GM12878 (cell line): ENCODE results near the gene PPP2R1B. TPM values are rescaled to one million over a fixed set of nuclear protein-coding genes. Genes with fewer than 3 reads are reported as not detected.

Source experiments
- ATAC-seq: fragments of 200-7000 bp; cut with Tn5 transposase; 3 replicates; pipeline ENCODE4 v1.9.1; 2020; ENCODE audit warnings: mild to moderate bottlenecking, moderate library complexity
- BruUV-seq: library from RNA; stranded (reverse); fragments of 400-500 nt; replicated peaks from 2 replicates; lab custom pipeline; 2021; lab: Mats Ljungman, UMichigan
- CTCF ChIA-PET: fragments of 300-600 bp; sonication (Branson Sonifier 250); formaldehyde crosslinking; extraction: SDS; loops from one replicate; lab custom pipeline; 2021; ENCODE audit warnings: inconsistent platforms; lab: Yijun Ruan, JAX
- POLR2A ChIA-PET: fragments of 350-600 bp; formaldehyde crosslinking; extraction: SDS; loops from one replicate; lab custom pipeline; 2021; ENCODE audit warnings: inconsistent platforms; lab: Charles Lee
- RAD21 ChIA-PET: fragments of 300-600 bp; sonication (Branson Sonifier 250); formaldehyde crosslinking; loops from one replicate; lab custom pipeline; 2023; ENCODE audit warnings: antibody characterized with exemption; ENCODE audit not compliant: unreplicated experiment; lab: Charles Lee
- SMC1A ChIA-PET: fragments of 300-600 bp; sonication (Branson Sonifier 250); formaldehyde crosslinking; loops from one replicate; lab custom pipeline; 2023; ENCODE audit not compliant: unreplicated experiment, uncharacterized antibody; lab: Charles Lee
- DNase-seq: peaks from one replicate; pipeline ENCODE4 v3.0.0-alpha.2; 2011; ENCODE audit warnings: low read depth, low spot score
- FAIRE-seq: peaks from 3 replicates; lab custom pipeline; 2011; peaks lifted over from hg19 to GRCh38; lab: Jason Lieb, UNC
- H2AFZ ChIP-seq: 2 replicates; pipeline ENCODE4 v1.6.0; 2011; ENCODE audit warnings: low read depth, low read length, control low read depth; ENCODE audit not compliant: control insufficient read depth
- H3K27ac ChIP-seq: 2 replicates; pipeline ENCODE4 v1.5.1; 2011; ENCODE audit warnings: control low read depth; ENCODE audit not compliant: control insufficient read depth, insufficient read depth
- H3K27me3 ChIP-seq, 2 experiments: replicated peaks in 1 of 2; 2 replicates each; pipeline versions ENCODE4 v1.6.0 to v1.6.1; 2011; ENCODE audit warnings: low read length in 1 of 2; ENCODE audit not compliant: control insufficient read depth in 2 of 2, insufficient read depth in 2 of 2
- H3K36me3 ChIP-seq, 2 experiments: 2 replicates each; pipeline ENCODE4 v1.5.1; 2011; ENCODE audit warnings: low read length in 1 of 2; ENCODE audit not compliant: control insufficient read depth in 2 of 2, insufficient read depth in 2 of 2
- H3K4me1 ChIP-seq: 2 replicates; pipeline ENCODE4 v1.6.1; 2011; ENCODE audit warnings: mild to moderate bottlenecking, low read length, moderate library complexity, mixed read lengths; ENCODE audit not compliant: control insufficient read depth, insufficient read depth
- H3K4me2 ChIP-seq: 2 replicates; pipeline ENCODE4 v1.6.0; 2011; ENCODE audit warnings: control low read depth; ENCODE audit not compliant: control insufficient read depth, insufficient read depth
- H3K4me3 ChIP-seq: fragments of 200-600 bp; sonication (generic); 2 replicates; pipeline ENCODE4 v1.5.1; 2016
- H3K79me2 ChIP-seq: 2 replicates; pipeline ENCODE4 v1.6.0; 2011; ENCODE audit warnings: low read length; ENCODE audit not compliant: control insufficient read depth, insufficient read depth
- H3K9ac ChIP-seq: 2 replicates; pipeline ENCODE4 v1.8.0; 2011; ENCODE audit warnings: low read length, control low read depth, mixed read lengths; ENCODE audit not compliant: control insufficient read depth, insufficient read depth
- H3K9me3 ChIP-seq: replicated peaks from 3 replicates; pipeline ENCODE4 v1.5.1; 2011; ENCODE audit warnings: mild to moderate bottlenecking, low read length; ENCODE audit not compliant: control insufficient read depth, insufficient read depth
- H4K20me1 ChIP-seq: 2 replicates; pipeline ENCODE4 v1.6.0; 2011; ENCODE audit not compliant: control insufficient read depth, insufficient read depth
- ATF7 ChIP-seq: fragments of 450-650 bp; IDR thresholded peaks from 2 replicates; pipeline ENCODE4 v1.6.1; 2016; ENCODE audit warnings: low read depth, mild to moderate bottlenecking
- EZH2 ChIP-seq: IDR thresholded peaks from 2 replicates; pipeline ENCODE4 v1.6.1; 2012; ENCODE audit warnings: low read depth, mild to moderate bottlenecking, control low read depth, inconsistent platforms, low read length, borderline replicate concordance; ENCODE audit not compliant: control insufficient read depth
- FOXK2 ChIP-seq: fragments of 450-650 bp; IDR thresholded peaks from 2 replicates; pipeline ENCODE4 v1.6.1; 2017; ENCODE audit warnings: mild to moderate bottlenecking, moderate library complexity
- JUNB ChIP-seq: IDR thresholded peaks from 2 replicates; pipeline ENCODE4 v1.6.1; 2016; ENCODE audit warnings: antibody characterized with exemption, mild to moderate bottlenecking
- KDM1A ChIP-seq: fragments of 200-600 bp; sonication (generic); IDR thresholded peaks from 2 replicates; pipeline ENCODE4 v1.6.1; 2016; ENCODE audit warnings: borderline replicate concordance
- NFXL1 ChIP-seq: fragments of 450-650 bp; IDR thresholded peaks from 2 replicates; pipeline ENCODE4 v1.6.1; 2017; ENCODE audit warnings: antibody characterized with exemption, mild to moderate bottlenecking, borderline replicate concordance
- NFYA ChIP-seq: IDR thresholded peaks from 2 replicates; pipeline ENCODE4 v1.6.1; 2011; ENCODE audit warnings: low read depth, mild to moderate bottlenecking, low read length, improper control_type of control experiment, borderline replicate concordance
- RCOR1 ChIP-seq: conservative IDR thresholded peaks from 2 replicates; pipeline ENCODE4 v1.6.1; 2012; ENCODE audit warnings: low read depth, low read length, improper control_type of control experiment
- ZNF622 ChIP-seq: fragments of 450-650 bp; IDR thresholded peaks from 2 replicates; pipeline ENCODE4 v1.6.1; 2017; ENCODE audit warnings: mild to moderate bottlenecking, inconsistent platforms
- WGBS: methylation state at CpG from one replicate; pipeline ENCODE4 v1.1.6; 2016; ENCODE audit warnings: low lambda C conversion rate; ENCODE audit not compliant: insufficient replicate concordance, insufficient coverage; ENCODE audit errors: missing lambda C conversion rate; 5-methylcytosine and 5-hydroxymethylcytosine counted together
- in situ Hi-C: fragments of 300-500 bp; cut with MboI; formaldehyde crosslinking; loops from 9 replicates; pipeline ENCODE4 v1.14.3; 2018; ENCODE audit warnings: mixed read lengths
- intact Hi-C: fragments of 100-400 bp; cut with micrococcal nuclease; formaldehyde crosslinking; loops from one replicate; pipeline ENCODE4 v1.14.2; 2022; ENCODE audit not compliant: unreplicated experiment
- polyA plus RNA-seq, 11 experiments: library from polyadenylated mRNA; depleted of rRNA in 4 of 11; unstranded in 6 of 11; stranded (reverse) in 5 of 11; fragments of >200 nt; fragmentation: Nextera tagmentation in 4 of 11; fragmentation: Illumina TruSeq in 1 of 11; extraction: Ambion mirVana in 4 of 11; extraction: Trizol in 1 of 11; gene quantifications; 1 replicate in 1 of 11; 2 replicates in 10 of 11; pipeline versions ENCODE4 v1.2.1 to v1.2.3, GENCODE V29; 2011 to 2016; ENCODE audit warnings: inconsistent platforms in 2 of 11, missing spikeins in 2 of 11, low read depth in 1 of 11
- total RNA-seq, 4 experiments: library from RNA; depleted of rRNA in 3 of 4; stranded (reverse); fragments of >200 nt in 3 of 4; fragmentation: Illumina TruSeq in 1 of 4; extraction: Trizol in 1 of 4; gene quantifications; 2 replicates each; pipeline versions ENCODE4 v1.2.1 to v1.2.3, GENCODE V29; 2013 to 2021
- TF ChIP-seq, protein P1 (sequence below): IDR thresholded peaks from 2 replicates; pipeline ENCODE4 v1.6.1; 2011; ENCODE audit warnings: low read depth, mild to moderate bottlenecking, low read length, moderate library complexity, borderline replicate concordance; ENCODE audit errors: extremely low read depth
- TF ChIP-seq, protein P2 (sequence below): fragments of 150-350 bp; IDR thresholded peaks from 2 replicates; pipeline ENCODE4 v1.6.1; 2016; ENCODE audit warnings: low read depth, low read length
- TF ChIP-seq, protein P3 (sequence below): IDR thresholded peaks from 2 replicates; pipeline ENCODE4 v1.6.1; 2012; ENCODE audit warnings: low read depth, low read length, improper control_type of control experiment
- TF ChIP-seq, protein P4 (sequence below): fragments of 450-650 bp; IDR thresholded peaks from 2 replicates; pipeline ENCODE4 v1.6.1; 2017; ENCODE audit warnings: mild to moderate bottlenecking, moderate library complexity

PPP2R1B gene
- total and polyA plus RNA-seq, 10 of the 15 experiments (the other 5 are each of a cell fraction or from before 2014, with no cell fraction given) = 26.6 to 68.2 (median 35.7) TPM

DNA sequence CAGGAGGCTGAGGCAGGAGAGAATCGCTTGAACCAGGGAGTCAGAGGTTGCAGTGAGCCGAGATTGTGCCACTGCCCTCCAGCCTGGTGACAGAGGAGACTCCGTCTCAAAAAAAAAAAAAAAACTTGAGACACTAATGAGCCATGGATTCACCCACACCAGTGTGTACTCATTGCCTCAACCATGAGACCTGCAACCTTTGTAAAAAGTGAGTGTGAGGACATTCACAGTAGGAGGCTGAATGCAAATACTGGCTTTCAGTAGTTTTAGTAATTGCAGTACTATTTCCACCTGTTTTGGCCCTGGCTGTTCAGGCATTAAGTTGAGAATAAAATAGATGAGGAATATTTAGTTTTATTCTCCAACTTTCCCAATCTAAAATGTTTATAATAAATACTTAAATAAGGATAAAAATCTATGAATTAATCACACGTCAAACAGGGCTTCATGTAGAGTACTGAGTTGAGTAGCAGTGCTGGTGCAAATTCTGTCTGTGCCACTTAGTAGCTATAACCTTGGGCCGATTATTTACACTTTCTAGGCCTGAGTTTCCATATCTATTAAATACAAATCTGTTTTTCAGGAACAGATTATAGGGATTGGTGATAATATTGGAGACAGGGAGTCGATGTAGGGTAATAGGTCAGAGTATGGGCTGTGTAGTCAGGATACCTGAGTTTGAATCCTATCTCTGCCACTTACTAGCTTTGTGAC, 72.8 kb downstream of the PPP2R1B start (continued):
- no peak for TF ChIP-seq FOXK2

DNA sequence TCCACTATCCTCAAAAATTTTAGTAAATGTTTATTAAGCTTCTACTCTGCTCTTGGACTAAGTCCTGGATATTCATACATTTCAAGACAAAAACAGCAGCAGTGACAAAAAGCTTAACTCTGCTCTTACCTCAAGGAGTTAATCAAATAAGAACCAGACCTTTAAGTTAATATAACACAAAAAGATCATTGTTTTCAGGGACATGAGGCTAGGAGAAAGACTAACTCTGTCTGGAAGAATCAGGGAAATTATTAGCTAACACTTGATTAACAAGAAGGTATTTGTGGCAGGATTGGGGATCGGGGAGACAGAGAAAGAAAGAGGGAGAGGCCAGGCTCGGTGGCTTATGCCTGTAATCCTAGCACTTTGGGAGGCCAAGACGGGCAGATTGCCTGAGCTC, 74.4 kb downstream of the PPP2R1B start:
- WGBS = 100% methylated on average over 3 of the region's 3 CpGs
- RAD21 ChIA-PET = interaction anchor here (0.6 kb wide), 2 partner anchors 82 to 123 kb away, joined by 3 read pairs; no protein-coding TSS in a partner anchor
- no peaks in the 10 kb centered on the region for H3K9me3 ChIP-seq
- no peaks in the 10 kb centered on the region for H3K27me3 ChIP-seq
- H3K4me2 ChIP-seq = no peak overlapping the region
- BruUV-seq = no TSS peak
- no peak overlapping the region for H3K27ac ChIP-seq
- in situ Hi-C loops (no loop called here), intact Hi-C loops (no loop called here)
- no peaks in the 10 kb centered on the region for H4K20me1 ChIP-seq
- H3K4me3 ChIP-seq = no peak overlapping the region
- DNase-seq (no peak), ATAC-seq (no peak), FAIRE-seq (no peak)
- peaks cover 5% of the 10 kb centered on the region; the same call in 1 of the 2 replicates for H3K4me1 ChIP-seq
- POLR2A ChIA-PET = no interaction called here
- no peaks in the 10 kb centered on the region for H3K79me2 ChIP-seq
- peaks cover 0 to 5% of the 10 kb centered on the region in 2 experiments; a peak in 3 of 4 replicates for H3K36me3 ChIP-seq
- SMC1A ChIA-PET = interaction anchor here (0.9 kb wide), 1 partner anchor 30 kb away, joined by 3 read pairs; no protein-coding TSS in a partner anchor
- no peak overlapping the region for H3K9ac ChIP-seq
- H2AFZ ChIP-seq = no peak overlapping the region
- CTCF ChIA-PET = interaction anchor here (1.2 kb wide), 1 partner anchor 85 kb away, joined by 3 read pairs; no protein-coding TSS in a partner anchor
- TF ChIP-seq NFYA (no peak), JUNB (no peak), RCOR1 (no peak), EZH2 (no peak), KDM1A (no peak), ATF7 (no peak), ZNF622 (no peak), NFXL1 (no peak)
- TF ChIP-seq, protein P1, sequence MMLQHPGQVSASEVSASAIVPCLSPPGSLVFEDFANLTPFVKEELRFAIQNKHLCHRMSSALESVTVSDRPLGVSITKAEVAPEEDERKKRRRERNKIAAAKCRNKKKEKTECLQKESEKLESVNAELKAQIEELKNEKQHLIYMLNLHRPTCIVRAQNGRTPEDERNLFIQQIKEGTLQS = no peak
- TF ChIP-seq, protein P2, sequence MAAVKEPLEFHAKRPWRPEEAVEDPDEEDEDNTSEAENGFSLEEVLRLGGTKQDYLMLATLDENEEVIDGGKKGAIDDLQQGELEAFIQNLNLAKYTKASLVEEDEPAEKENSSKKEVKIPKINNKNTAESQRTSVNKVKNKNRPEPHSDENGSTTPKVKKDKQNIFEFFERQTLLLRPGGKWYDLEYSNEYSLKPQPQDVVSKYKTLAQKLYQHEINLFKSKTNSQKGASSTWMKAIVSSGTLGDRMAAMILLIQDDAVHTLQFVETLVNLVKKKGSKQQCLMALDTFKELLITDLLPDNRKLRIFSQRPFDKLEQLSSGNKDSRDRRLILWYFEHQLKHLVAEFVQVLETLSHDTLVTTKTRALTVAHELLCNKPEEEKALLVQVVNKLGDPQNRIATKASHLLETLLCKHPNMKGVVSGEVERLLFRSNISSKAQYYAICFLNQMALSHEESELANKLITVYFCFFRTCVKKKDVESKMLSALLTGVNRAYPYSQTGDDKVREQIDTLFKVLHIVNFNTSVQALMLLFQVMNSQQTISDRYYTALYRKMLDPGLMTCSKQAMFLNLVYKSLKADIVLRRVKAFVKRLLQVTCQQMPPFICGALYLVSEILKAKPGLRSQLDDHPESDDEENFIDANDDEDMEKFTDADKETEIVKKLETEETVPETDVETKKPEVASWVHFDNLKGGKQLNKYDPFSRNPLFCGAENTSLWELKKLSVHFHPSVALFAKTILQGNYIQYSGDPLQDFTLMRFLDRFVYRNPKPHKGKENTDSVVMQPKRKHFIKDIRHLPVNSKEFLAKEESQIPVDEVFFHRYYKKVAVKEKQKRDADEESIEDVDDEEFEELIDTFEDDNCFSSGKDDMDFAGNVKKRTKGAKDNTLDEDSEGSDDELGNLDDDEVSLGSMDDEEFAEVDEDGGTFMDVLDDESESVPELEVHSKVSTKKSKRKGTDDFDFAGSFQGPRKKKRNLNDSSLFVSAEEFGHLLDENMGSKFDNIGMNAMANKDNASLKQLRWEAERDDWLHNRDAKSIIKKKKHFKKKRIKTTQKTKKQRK = no peak
- TF ChIP-seq, protein P3, sequence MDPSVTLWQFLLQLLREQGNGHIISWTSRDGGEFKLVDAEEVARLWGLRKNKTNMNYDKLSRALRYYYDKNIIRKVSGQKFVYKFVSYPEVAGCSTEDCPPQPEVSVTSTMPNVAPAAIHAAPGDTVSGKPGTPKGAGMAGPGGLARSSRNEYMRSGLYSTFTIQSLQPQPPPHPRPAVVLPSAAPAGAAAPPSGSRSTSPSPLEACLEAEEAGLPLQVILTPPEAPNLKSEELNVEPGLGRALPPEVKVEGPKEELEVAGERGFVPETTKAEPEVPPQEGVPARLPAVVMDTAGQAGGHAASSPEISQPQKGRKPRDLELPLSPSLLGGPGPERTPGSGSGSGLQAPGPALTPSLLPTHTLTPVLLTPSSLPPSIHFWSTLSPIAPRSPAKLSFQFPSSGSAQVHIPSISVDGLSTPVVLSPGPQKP = no peak
- TF ChIP-seq, protein P4, sequence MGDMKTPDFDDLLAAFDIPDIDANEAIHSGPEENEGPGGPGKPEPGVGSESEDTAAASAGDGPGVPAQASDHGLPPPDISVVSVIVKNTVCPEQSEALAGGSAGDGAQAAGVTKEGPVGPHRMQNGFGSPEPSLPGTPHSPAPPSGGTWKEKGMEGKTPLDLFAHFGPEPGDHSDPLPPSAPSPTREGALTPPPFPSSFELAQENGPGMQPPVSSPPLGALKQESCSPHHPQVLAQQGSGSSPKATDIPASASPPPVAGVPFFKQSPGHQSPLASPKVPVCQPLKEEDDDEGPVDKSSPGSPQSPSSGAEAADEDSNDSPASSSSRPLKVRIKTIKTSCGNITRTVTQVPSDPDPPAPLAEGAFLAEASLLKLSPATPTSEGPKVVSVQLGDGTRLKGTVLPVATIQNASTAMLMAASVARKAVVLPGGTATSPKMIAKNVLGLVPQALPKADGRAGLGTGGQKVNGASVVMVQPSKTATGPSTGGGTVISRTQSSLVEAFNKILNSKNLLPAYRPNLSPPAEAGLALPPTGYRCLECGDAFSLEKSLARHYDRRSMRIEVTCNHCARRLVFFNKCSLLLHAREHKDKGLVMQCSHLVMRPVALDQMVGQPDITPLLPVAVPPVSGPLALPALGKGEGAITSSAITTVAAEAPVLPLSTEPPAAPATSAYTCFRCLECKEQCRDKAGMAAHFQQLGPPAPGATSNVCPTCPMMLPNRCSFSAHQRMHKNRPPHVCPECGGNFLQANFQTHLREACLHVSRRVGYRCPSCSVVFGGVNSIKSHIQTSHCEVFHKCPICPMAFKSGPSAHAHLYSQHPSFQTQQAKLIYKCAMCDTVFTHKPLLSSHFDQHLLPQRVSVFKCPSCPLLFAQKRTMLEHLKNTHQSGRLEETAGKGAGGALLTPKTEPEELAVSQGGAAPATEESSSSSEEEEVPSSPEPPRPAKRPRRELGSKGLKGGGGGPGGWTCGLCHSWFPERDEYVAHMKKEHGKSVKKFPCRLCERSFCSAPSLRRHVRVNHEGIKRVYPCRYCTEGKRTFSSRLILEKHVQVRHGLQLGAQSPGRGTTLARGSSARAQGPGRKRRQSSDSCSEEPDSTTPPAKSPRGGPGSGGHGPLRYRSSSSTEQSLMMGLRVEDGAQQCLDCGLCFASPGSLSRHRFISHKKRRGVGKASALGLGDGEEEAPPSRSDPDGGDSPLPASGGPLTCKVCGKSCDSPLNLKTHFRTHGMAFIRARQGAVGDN = no peak
